HEK293T (cell line): ENCODE data around the gene LARP4B.

Experiments
- CTCF ChIA-PET: fragments of 350-600 bp; formaldehyde crosslinking; extraction: SDS; loops from one replicate; lab custom pipeline; 2021; ENCODE audit warnings: antibody characterized with exemption, inconsistent platforms; lab: Yijun Ruan, JAX
- POLR2A ChIA-PET: fragments of 350-600 bp; formaldehyde crosslinking; extraction: SDS; loops from one replicate; lab custom pipeline; 2020; ENCODE audit warnings: antibody characterized with exemption, inconsistent platforms; lab: Yijun Ruan, JAX
- DNase-seq: peaks from one replicate; pipeline ENCODE4 v3.0.0; 2012; ENCODE audit warnings: mixed read lengths; ENCODE audit errors: extremely low spot score
- ARNT ChIP-seq: fragments of 450-650 bp; IDR thresholded peaks from 2 replicates; pipeline ENCODE4 v1.6.1; 2017; ENCODE audit warnings: mild to moderate bottlenecking
- BHLHE40 ChIP-seq: fragments of 450-650 bp; IDR thresholded peaks from 2 replicates; pipeline ENCODE4 v1.6.1; 2016; ENCODE audit warnings: mild to moderate bottlenecking, moderate library complexity, borderline replicate concordance
- CTBP1 ChIP-seq: fragments of 450-650 bp; IDR thresholded peaks from 2 replicates; pipeline ENCODE4 v1.6.1; 2016; ENCODE audit warnings: borderline replicate concordance
- ELF4 ChIP-seq: fragments of 450-650 bp; IDR thresholded peaks from 2 replicates; pipeline ENCODE4 v1.6.1; 2017; ENCODE audit warnings: antibody characterized with exemption
- FOXA1 ChIP-seq: fragments of 450-650 bp; IDR thresholded peaks from 2 replicates; pipeline ENCODE4 v1.6.1; 2016; ENCODE audit warnings: mild to moderate bottlenecking
- FOXK2 ChIP-seq: fragments of 450-650 bp; IDR thresholded peaks from 2 replicates; pipeline ENCODE4 v1.6.1; 2016; ENCODE audit warnings: mild to moderate bottlenecking
- FOXM1 ChIP-seq: fragments of 450-650 bp; IDR thresholded peaks from 2 replicates; pipeline ENCODE4 v1.6.1; 2017; ENCODE audit warnings: mild to moderate bottlenecking, borderline replicate concordance
- HDGF ChIP-seq: fragments of 450-650 bp; IDR thresholded peaks from 2 replicates; pipeline ENCODE4 v1.6.1; 2017; ENCODE audit warnings: antibody characterized with exemption, borderline replicate concordance
- L3MBTL2 ChIP-seq: fragments of 450-650 bp; conservative IDR thresholded peaks from 2 replicates; pipeline ENCODE4 v1.6.1; 2016; ENCODE audit warnings: mild to moderate bottlenecking
- LEF1 ChIP-seq: fragments of 450-650 bp; IDR thresholded peaks from 2 replicates; pipeline ENCODE4 v1.6.1; 2017; ENCODE audit warnings: mild to moderate bottlenecking, borderline replicate concordance
- NFRKB ChIP-seq: fragments of 450-650 bp; IDR thresholded peaks from 2 replicates; pipeline ENCODE4 v1.6.1; 2016; ENCODE audit warnings: mild to moderate bottlenecking, moderate library complexity
- SP1 ChIP-seq: fragments of 450-650 bp; IDR thresholded peaks from 2 replicates; pipeline ENCODE4 v1.6.1; 2017
- SUZ12 ChIP-seq: fragments of 450-650 bp; IDR thresholded peaks from 2 replicates; pipeline ENCODE4 v1.6.1; 2016; ENCODE audit warnings: mild to moderate bottlenecking
- TARDBP ChIP-seq: fragments of 450-650 bp; IDR thresholded peaks from 2 replicates; pipeline ENCODE4 v1.6.1; 2016
- ZNF384 ChIP-seq: fragments of 450-650 bp; IDR thresholded peaks from 2 replicates; pipeline ENCODE4 v1.6.1; 2016
- TF ChIP-seq, protein P1 (sequence below): fragments of 450-650 bp; IDR thresholded peaks from 2 replicates; pipeline ENCODE4 v1.6.1; 2016

Gene LARP4B

DNA sequence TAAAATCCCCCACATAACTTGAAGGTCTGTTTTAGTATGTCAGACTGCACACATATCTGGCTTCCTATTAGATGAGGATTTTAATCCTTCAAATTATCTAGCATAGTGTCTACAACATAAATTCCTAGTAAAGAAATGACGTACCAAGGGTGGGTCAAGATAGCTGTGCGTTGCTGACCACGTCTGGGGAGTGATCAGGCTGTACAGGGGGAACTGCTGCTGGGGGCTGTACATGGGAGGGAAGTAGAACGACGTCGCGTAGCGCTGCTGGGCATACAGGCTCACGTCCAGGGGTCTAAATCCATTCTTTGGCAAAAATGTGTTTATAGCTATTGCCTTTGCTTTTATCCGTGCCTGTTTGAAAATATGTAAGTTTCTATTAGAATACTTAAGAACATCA lies 102.3 kb downstream of the LARP4B start:
- DNase-seq: no peak
- CTCF ChIA-PET: no interaction called here
- POLR2A ChIA-PET: no interaction called here
- TF ChIP-seq ARNT (no peak), L3MBTL2 (no peak), CTBP1 (no peak), LEF1 (no peak), FOXM1 (no peak), SP1 (no peak)

DNA sequence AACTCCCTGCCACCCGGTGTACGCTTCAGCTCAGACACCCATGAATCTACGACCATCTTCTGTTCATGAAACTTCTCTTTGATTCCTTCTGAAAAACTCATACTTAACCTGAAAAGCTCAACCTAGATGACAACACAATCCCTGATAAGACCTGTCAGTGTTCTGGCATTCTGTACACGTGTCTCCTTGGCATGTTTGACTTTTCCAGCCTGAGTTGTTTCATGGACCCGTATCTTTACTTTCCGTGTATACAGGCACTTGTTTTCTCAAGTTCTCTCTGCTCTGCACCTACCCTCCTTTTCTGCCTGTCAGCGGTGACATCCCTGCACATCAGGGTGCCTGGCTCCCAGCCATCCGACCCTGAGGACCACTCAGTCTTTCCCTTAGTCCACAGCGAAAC lies 103.3 kb downstream of the LARP4B start:
- ChIA-PET CTCF (no interaction called here), POLR2A (no interaction called here)
- TF ChIP-seq CTBP1 (no peak), TARDBP (no peak), SP1 (no peak), ZNF384 (no peak), FOXA1 (no peak), L3MBTL2 (no peak), LEF1 (no peak)
- DNase-seq: no peak

DNA sequence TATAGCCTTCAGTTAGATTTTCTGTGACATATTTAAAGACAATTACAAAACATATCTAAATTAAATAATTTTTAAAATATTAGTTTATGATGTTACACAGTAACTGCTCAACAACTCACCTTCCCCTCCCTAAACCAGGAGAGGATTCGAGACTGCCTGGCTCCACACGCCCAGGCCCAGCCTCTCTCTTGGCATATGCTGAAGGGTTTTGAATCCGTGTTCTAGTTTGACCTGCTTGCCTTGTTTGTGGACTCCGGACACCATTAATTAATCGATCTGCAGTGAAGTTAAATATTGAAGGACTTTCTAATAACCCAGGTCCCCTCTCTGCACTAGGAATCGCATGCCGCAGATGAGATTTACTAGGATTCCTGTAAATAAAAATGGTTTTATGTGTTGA lies 106.6 kb downstream of the LARP4B start:
- ChIA-PET CTCF (no interaction called here), POLR2A (no interaction called here)
- no peak for DNase-seq
- TF ChIP-seq SUZ12: no peak

DNA sequence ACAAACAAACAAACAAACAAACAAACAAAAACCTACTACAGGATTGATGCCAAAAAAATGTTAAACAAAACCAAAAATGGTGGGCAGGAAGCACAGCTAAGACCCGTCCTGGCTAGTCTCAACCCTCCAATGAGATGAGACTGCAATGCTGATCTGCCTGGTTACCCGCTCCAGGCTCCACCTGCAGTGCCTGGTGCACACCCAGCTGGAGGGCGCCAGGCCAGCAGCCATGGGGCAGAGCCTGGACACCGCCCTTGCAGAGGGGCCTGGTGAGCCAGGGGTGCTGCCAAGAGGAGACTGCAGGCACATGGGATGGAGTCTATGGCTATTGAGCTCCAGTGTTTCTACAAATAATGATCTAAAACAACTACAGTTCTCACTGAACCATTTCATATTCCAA lies 107.0 kb downstream of the LARP4B start:
- ChIA-PET POLR2A (no interaction called here), CTCF (no interaction called here)
- no peak for DNase-seq
- TF ChIP-seq SP1 (no peak), ARNT (no peak), NFRKB (no peak), FOXA1 (no peak), L3MBTL2 (no peak), BHLHE40 (no peak), ELF4 (no peak), HDGF (no peak), FOXM1 (no peak)
- TF ChIP-seq, protein P1, sequence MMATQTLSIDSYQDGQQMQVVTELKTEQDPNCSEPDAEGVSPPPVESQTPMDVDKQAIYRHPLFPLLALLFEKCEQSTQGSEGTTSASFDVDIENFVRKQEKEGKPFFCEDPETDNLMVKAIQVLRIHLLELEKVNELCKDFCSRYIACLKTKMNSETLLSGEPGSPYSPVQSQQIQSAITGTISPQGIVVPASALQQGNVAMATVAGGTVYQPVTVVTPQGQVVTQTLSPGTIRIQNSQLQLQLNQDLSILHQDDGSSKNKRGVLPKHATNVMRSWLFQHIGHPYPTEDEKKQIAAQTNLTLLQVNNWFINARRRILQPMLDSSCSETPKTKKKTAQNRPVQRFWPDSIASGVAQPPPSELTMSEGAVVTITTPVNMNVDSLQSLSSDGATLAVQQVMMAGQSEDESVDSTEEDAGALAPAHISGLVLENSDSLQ: no peak

DNA sequence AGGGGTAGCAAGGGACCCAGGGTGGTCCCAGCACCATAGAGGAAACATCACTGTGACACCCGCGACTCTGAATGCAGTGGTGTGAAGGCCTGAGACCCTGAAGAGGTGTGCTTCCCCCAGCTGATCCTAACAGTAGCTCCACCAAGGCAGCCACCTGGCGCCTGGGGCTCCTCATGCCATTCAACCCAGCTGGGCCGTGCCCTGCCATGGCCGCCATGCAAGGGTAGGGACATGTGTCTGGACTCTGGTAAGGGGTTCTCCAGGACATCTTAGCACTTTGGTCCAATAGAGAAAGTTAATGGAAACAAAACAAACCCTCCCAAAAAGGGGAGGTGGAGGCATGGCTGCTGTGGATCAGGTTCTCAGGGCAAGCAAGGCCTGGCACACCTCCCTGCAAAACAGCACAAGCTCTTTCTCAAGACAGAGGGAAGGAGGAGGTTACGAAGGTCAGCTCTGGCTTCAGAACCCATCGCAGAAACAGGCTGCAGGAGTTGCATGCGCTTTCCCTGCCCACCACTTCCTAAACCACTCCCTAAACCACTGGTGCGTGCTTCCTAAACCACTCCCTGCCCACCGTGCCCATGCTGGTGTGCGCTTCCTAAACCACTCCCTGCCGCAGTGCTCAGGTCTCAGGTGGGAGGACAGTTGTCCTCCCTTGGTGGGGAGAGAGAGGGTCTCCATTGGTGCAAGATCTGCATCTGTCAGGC lies 108.7 kb downstream of the LARP4B start:
- CTCF ChIA-PET: no interaction called here
- DNase-seq: no peak
- POLR2A ChIA-PET: no interaction called here
- TF ChIP-seq FOXK2 (no peak), TARDBP (no peak), FOXA1 (no peak), ARNT (no peak), SUZ12 (no peak), HDGF (no peak), BHLHE40 (no peak), SP1 (no peak), CTBP1 (no peak), ZNF384 (no peak), L3MBTL2 (no peak), NFRKB (no peak), LEF1 (no peak), ELF4 (no peak), FOXM1 (no peak)
- TF ChIP-seq, protein P1: no peak

DNA sequence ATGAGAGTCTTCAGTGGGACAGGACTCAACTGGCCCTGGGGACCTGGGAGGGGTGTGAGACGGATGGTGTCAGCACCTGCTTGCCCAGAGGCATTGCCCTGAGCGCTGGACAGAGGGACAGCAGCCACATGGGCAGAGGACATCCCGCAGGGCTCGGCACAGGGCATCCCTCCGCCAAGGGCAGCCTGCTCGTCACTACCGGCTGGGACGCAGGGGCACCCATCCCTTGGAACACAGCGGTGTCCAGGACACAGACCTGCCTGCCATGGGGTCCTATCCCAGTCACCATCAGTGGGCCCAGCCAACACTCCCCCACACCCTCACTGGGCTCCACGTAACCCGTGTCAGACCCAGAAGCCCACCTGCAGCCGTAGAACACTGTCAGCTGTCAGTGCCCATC lies 109.3 kb downstream of the LARP4B start:
- ChIA-PET POLR2A (no interaction called here), CTCF (no interaction called here)
- TF ChIP-seq SP1: no peak
- TF ChIP-seq, protein P1: no peak
- no peak for TF ChIP-seq ARNT
- TF ChIP-seq CTBP1: no peak
- no peak for TF ChIP-seq FOXK2
- no peak for TF ChIP-seq L3MBTL2
- TF ChIP-seq HDGF: no peak
- TF ChIP-seq ZNF384: no peak
- TF ChIP-seq FOXA1: no peak
- no peak for TF ChIP-seq BHLHE40
- no peak for TF ChIP-seq FOXM1
- TF ChIP-seq SUZ12: no peak
- TF ChIP-seq NFRKB: no peak
- no peak for TF ChIP-seq LEF1
- no peak for DNase-seq

DNA sequence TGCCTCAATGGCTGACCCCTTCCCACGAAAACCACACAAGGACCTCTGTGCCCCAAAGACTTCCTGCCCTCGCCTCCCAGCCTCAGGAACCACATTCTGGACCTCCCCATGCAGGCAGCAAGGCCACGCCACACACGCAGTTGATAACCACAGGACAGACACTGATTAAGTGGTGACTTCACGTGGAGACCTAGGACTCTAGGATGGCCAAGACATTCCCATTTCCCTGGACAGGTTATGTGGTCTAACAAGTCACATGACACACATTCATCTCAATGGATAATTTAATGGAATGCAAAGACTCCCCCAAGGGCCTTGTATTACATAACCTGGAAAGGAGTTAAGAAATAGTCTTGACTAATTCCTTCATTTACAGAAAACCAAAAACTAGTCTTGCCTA lies 110.2 kb downstream of the LARP4B start:
- no peak for DNase-seq
- CTCF ChIA-PET: no interaction called here
- no peak for TF ChIP-seq ELF4
- TF ChIP-seq SP1: no peak
- TF ChIP-seq TARDBP: no peak
- no peak for TF ChIP-seq FOXK2
- no peak for TF ChIP-seq CTBP1
- TF ChIP-seq LEF1: no peak
- TF ChIP-seq FOXM1: no peak
- no peak for TF ChIP-seq SUZ12
- TF ChIP-seq L3MBTL2: no peak
- no peak for TF ChIP-seq FOXA1
- TF ChIP-seq ARNT: no peak
- no peak for TF ChIP-seq BHLHE40
- TF ChIP-seq, protein P1: no peak
- POLR2A ChIA-PET: no interaction called here
